GM12864 (cell line): ENCODE measurements around the gene SLC22A23.

Experiments
- DNase-seq: peaks from one replicate; pipeline ENCODE4 v3.0.0-alpha.2; 2011; ENCODE audit warnings: low read depth
- H3K4me3 ChIP-seq: 2 replicates; pipeline ENCODE4 v1.5.1; 2011; ENCODE audit warnings: mild to moderate bottlenecking, low read depth, low read length, control low read depth
- TF ChIP-seq, protein P1 (sequence below): IDR thresholded peaks from 2 replicates; pipeline ENCODE4 v1.5.1; 2011; ENCODE audit warnings: low read depth, mild to moderate bottlenecking, moderate library complexity, low read length, control low read depth, inconsistent platforms; ENCODE audit errors: missing control alignments

SLC22A23 gene

DNA sequence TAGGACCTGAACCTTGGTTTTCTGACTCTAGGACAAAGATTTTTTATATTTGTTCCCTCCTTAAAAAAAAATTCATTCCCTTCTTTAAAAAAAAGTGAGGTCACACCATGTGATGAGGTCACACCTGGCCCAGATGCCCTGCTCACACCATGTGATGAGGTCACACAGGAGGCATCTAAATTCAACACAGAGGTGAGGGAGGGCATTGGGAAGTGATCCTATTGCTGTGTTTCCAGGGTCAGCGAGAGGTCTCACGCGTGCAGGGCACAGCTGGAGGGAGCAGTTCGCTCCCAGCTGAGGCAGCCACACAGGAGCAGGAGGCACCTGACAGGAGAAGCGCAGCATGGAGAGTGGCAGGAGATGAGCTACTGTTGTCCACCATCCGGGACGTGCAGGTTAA is 92.5 kb downstream of the SLC22A23 start:
- no peak overlapping the region for H3K4me3 ChIP-seq
- DNase-seq, result no peak

DNA sequence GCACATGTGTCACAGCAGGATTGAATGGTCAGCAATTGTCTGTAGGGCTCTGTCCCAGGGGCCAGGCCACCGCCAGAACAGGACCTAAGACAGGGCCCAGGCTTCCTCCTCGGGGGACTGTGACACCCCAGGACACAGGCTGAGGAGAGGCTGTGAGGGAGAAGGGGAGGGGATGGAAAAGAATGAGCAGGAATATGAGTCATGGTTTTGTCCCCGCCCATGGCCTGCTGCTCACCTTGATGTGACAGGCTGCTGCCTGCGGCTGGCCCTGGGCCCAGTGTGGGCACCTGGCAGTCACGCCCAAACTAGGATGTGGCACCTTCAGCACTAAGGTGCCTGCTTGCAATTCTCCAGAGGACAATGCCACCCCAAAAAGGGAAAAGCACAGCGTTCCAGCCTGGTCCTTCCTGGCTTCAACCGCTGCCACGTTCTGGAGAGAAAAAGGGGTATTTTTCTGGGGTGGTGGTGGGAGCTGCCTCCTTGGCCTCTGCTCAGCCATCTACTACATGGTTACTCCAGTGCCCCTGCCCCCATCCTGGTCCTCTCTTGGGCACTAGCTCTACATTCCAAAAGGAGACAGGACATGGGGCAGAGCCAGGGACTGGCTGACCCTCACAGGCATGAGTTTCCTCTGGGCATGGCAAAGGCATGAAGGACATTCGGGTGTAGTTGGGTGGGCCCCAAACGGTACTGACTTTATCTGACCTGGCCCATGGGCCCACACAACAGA is 93.4 kb downstream of the SLC22A23 start:
- TF ChIP-seq, protein P1, sequence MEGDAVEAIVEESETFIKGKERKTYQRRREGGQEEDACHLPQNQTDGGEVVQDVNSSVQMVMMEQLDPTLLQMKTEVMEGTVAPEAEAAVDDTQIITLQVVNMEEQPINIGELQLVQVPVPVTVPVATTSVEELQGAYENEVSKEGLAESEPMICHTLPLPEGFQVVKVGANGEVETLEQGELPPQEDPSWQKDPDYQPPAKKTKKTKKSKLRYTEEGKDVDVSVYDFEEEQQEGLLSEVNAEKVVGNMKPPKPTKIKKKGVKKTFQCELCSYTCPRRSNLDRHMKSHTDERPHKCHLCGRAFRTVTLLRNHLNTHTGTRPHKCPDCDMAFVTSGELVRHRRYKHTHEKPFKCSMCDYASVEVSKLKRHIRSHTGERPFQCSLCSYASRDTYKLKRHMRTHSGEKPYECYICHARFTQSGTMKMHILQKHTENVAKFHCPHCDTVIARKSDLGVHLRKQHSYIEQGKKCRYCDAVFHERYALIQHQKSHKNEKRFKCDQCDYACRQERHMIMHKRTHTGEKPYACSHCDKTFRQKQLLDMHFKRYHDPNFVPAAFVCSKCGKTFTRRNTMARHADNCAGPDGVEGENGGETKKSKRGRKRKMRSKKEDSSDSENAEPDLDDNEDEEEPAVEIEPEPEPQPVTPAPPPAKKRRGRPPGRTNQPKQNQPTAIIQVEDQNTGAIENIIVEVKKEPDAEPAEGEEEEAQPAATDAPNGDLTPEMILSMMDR, result no peak
- no peak for DNase-seq
- no peak overlapping the region for H3K4me3 ChIP-seq

More for the DNA sequence above, 92.5 kb downstream of the SLC22A23 start:
- TF ChIP-seq, protein P1, result no peak

DNA sequence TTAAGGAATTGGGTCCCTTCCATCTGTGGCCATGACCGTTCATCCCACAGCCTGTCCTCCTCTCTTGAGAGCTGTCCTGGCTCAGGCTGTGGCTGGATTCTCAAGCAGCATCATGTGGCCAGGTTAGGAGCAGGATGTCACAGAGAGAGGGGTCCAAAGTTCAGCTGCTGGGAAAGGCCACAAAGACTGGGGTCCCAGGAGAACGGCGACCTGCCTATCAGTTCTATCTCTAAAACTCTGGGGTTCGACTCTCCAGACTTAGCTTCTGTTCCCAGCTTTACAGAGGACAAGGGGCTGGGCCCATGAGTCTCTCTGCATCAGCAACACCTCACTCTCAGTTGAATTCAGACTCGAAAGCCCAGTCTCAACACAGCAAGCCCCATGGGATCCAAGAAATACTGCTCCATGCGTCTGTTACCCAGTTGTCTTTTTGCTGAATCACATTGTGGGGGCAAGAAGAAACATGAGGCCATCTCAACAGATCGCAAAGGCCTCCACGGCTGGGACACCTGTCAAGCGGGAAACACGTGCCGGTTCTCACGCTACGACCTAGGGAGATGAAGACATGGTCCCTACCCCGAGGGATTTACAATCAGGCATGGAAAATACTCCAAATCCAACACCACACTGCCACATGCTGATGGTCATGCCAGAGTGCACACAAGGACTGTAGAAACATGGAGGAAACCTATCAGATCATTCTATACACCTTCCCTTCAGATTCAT is 95.4 kb downstream of the SLC22A23 start:
- no peak for DNase-seq
- TF ChIP-seq, protein P1, result no peak

DNA sequence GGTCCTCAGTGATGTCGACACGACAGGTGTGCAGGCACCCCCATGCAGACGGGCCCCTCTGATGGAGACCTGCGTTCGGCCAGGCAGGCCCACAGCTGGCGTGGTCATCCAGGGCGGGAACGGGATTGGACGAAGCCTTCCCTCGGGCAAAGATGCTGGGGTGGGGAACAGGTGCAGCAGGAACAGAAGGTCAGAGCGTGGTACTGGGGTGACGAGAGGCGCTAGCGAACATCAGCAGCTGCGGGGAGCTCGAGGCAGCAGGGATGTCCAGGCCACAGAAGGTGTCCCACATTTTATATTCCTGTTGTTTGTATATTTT is 96.2 kb downstream of the SLC22A23 start:
- H3K4me3 ChIP-seq, result no peak overlapping the region
- DNase-seq, result no peak
- TF ChIP-seq, protein P1, result no peak

More for the DNA sequence above, 95.4 kb downstream of the SLC22A23 start:
- no peak overlapping the region for H3K4me3 ChIP-seq

DNA sequence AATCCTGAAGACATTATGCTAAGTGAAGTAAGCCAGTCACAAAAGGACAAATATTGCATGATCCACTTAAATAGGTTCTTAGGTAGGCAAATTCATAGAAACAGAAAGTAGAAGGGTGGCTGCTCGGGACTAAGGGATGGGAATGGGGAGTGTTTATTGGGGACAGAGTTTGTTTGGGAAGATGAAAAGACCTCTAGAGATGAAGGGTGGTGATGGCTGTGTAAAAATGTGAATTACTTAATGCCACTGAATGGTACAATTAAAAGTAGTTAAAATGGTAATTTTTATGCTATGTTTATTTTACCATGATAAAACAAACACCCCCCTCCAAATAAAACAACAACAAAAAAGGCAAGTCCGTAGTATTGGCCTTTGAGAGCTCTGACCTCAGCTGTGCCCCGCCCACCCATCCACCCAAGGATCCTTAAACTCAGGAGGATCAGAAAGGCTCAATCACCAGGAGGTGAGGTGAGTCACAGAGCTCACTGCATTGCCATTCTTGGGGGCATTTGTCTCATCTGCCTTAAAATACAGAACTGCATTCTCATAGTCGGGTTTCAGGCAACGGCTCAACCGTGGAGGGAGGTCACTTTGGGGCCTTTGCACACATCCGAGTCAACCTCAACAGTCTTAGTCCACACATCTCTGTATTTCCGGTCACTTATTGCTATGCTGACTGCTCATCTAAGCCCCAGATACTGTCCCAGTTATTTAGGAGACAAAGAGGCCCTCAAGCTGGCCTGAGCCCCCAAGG is 96.7 kb downstream of the SLC22A23 start:
- TF ChIP-seq, protein P1, result no peak
- DNase-seq, result no peak
- H3K4me3 ChIP-seq, result no peak overlapping the region

DNA sequence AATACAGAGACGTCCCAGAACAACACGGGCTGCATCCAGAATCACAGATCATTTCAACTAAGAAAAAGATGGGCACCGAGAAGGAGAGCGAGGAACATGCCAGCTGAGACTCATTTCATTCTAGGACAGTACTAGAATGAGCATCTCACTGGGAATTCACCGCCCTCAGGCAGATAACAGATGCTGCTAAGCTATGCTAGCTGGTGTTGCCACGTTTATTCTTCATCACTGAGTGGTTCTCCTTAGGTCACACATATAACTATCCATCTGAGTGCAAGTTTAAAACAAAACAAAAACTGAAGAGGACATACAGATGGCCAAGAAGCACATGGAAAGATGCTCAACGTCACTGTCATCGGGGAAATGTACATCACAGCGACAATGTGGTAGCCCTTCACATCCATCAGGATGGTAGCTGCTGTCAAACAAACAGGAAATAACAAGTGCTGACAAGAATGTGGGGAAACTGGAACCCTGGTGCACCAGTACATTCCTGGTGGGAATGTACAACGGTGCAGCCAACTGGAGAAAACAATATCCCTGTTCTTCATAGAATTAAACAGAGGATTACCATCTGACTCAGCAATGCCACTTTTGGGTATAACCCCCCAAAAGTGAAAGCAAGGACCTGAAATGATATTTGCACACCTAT is 97.6 kb downstream of the SLC22A23 start:
- TF ChIP-seq, protein P1, result no peak
- H3K4me3 ChIP-seq, result no peak overlapping the region
- no peak for DNase-seq
